Measurements from ENCODE around the gene NSMCE3. TPM values are rescaled to one million over a fixed set of nuclear protein-coding genes. Genes with fewer than 3 reads are reported as not detected.

Gene NSMCE3
- total RNA-seq, 1 donor from 2014 or later = 10.4 TPM

GRCh38 chr15:29280514-29280913, 10.9 kb upstream of the NSMCE3 start:
- H3K27ac Mint-ChIP-seq = no peak overlapping the region
- intact Hi-C loops (cut with micrococcal nuclease) = no loop called here
- POLR2A ChIA-PET = no interaction called here
- CTCF ChIA-PET = no interaction called here
- no peaks in the 10 kb centered on the region for H3K9me3 Mint-ChIP-seq
- no peaks in the 10 kb centered on the region for H3K36me3 Mint-ChIP-seq (ENCODE audit: low read depth)
- H3K4me1 Mint-ChIP-seq = no peaks in the 10 kb centered on the region
- no peak for ATAC-seq (ENCODE audit: low read depth)
- H3K4me3 Mint-ChIP-seq = no peak overlapping the region
- no peak for DNase-seq
- no peak for TF ChIP-seq CTCF (IDR thresholded peaks at IDR 0.05)
- peaks cover 26% of the 10 kb centered on the region for H3K27me3 Mint-ChIP-seq

- peaks cover 19% of the 10 kb centered on the region for H3K27me3 Mint-ChIP-seq
- no peaks in the 10 kb centered on the region for H3K36me3 Mint-ChIP-seq (ENCODE audit: low read depth)
- ATAC-seq (ENCODE audit: low read depth) (no peak), DNase-seq (no peak)
- H3K4me1 Mint-ChIP-seq = no peaks in the 10 kb centered on the region
- CTCF ChIA-PET = no interaction called here
- TF ChIP-seq CTCF (IDR thresholded peaks at IDR 0.05) = no peak
- POLR2A ChIA-PET = no interaction called here
- no peak overlapping the region for H3K27ac Mint-ChIP-seq
- no peak overlapping the region for H3K4me3 Mint-ChIP-seq
- H3K9me3 Mint-ChIP-seq = no peaks in the 10 kb centered on the region
- intact Hi-C loops (cut with micrococcal nuclease) = no loop called here
Observed at GRCh38 chr15:29278436-29279105, 8.9 kb upstream of the NSMCE3 start.

GRCh38 chr15:29276366-29276765, 6.7 kb upstream of the NSMCE3 start:
- no peak for ATAC-seq (ENCODE audit: low read depth)
- ChIA-PET POLR2A (no interaction called here), CTCF (no interaction called here)
- DNase-seq = no peak
- Mint-ChIP-seq H3K4me1 (peaks cover 5% of the 10 kb centered on the region), H3K9me3 (no peaks in the 10 kb centered on the region), H3K4me3 (no peak overlapping the region), H3K27me3 (peaks cover 10% of the 10 kb centered on the region), H3K27ac (no peak overlapping the region), H3K36me3 (ENCODE audit: low read depth) (no peaks in the 10 kb centered on the region)
- TF ChIP-seq CTCF (IDR thresholded peaks at IDR 0.05) = no peak
- intact Hi-C loops (cut with micrococcal nuclease) = no loop called here

- ChIA-PET CTCF (no interaction called here), POLR2A (no interaction called here)
- no peak for TF ChIP-seq CTCF (IDR thresholded peaks at IDR 0.05)
- Mint-ChIP-seq H3K36me3 (ENCODE audit: low read depth) (no peaks in the 10 kb centered on the region), H3K27ac (no peak overlapping the region), H3K9me3 (no peaks in the 10 kb centered on the region), H3K27me3 (peaks cover 7% of the 10 kb centered on the region), H3K4me3 (no peak overlapping the region), H3K4me1 (peaks cover 10% of the 10 kb centered on the region)
- ATAC-seq (ENCODE audit: low read depth) = no peak
- no peak for DNase-seq
- intact Hi-C loops (cut with micrococcal nuclease) = no loop called here
Observed at GRCh38 chr15:29275855-29276254, 6.2 kb upstream of the NSMCE3 start.

- POLR2A ChIA-PET = no interaction called here
Observed at GRCh38 chr15:29274946-29275345, 5.3 kb upstream of the NSMCE3 start.

More at GRCh38 chr15:29274946-29275345, 5.3 kb upstream of the NSMCE3 start:
- Mint-ChIP-seq H3K27ac (no peak overlapping the region), H3K36me3 (ENCODE audit: low read depth) (no peaks in the 10 kb centered on the region), H3K9me3 (no peaks in the 10 kb centered on the region), H3K4me1 (peaks cover 18% of the 10 kb centered on the region), H3K27me3 (peaks cover under 1% of the 10 kb centered on the region), H3K4me3 (no peak overlapping the region)
- intact Hi-C loops (cut with micrococcal nuclease) = no loop called here
- ATAC-seq (ENCODE audit: low read depth) (no peak), DNase-seq (no peak)
- TF ChIP-seq CTCF (IDR thresholded peaks at IDR 0.05) = no peak
- CTCF ChIA-PET = no interaction called here

Measured in activated B cell treated with CpG ODN at 0.5 μM for 24 hours (primary cell).